CD4-positive, alpha-beta T cell (primary cell): ENCODE data around the gene DCAF8L2. TPM values are rescaled to one million over a fixed set of nuclear protein-coding genes. Genes with fewer than 3 reads are reported as not detected.

ENCODE experiments used
- ATAC-seq: fragments of 200-7000 bp; cut with Tn5 transposase; one replicate; pipeline ENCODE4 v1.10.0; 2022; ENCODE audit warnings: mild to moderate bottlenecking; ENCODE audit not compliant: poor library complexity
- CTCF ChIA-PET: fragments of 350-600 bp; sonication (Branson Sonifier 250); formaldehyde crosslinking; loops from one replicate; lab custom pipeline; 2021; ENCODE audit warnings: antibody characterized with exemption, inconsistent platforms; lab: Charles Lee
- POLR2A ChIA-PET: fragments of 350-600 bp; sonication (Branson Sonifier 250); formaldehyde crosslinking; loops from one replicate; lab custom pipeline; 2021; ENCODE audit warnings: antibody characterized with exemption, inconsistent platforms; lab: Charles Lee
- DNase-seq, 14 experiments: peaks; one replicate each; pipeline ENCODE4 v3.0.0-alpha.2; 2013 to 2020; ENCODE audit warnings: mixed read lengths in 2 of 14
- H3K27ac ChIP-seq, 2 donors: one replicate each; pipeline versions ENCODE4 v1.5.1 to v1.7.0; 2013; ENCODE audit warnings: low read length in 2 of 2, low read depth in 1 of 2, mild to moderate bottlenecking in 1 of 2
- H3K27me3 ChIP-seq, 2 experiments: 1 replicate in 1 of 2; 2 replicates in 1 of 2; pipeline versions ENCODE4 v1.6.1 to v1.7.0; 2013; ENCODE audit warnings: low read length in 2 of 2, control low read depth in 1 of 2, mild to moderate bottlenecking in 1 of 2, moderate library complexity in 1 of 2; ENCODE audit not compliant: insufficient read depth in 2 of 2, control insufficient read depth in 1 of 2
- H3K36me3 ChIP-seq: one replicate; pipeline ENCODE4 v1.6.1; 2013; ENCODE audit warnings: low read length, control low read depth; ENCODE audit not compliant: insufficient read depth
- H3K4me1 ChIP-seq: one replicate; pipeline ENCODE4 v1.6.1; 2013; ENCODE audit warnings: low read length, control low read depth; ENCODE audit not compliant: insufficient read depth
- H3K4me3 ChIP-seq: one replicate; pipeline ENCODE4 v1.5.1; 2013; ENCODE audit warnings: mild to moderate bottlenecking, low read length, moderate library complexity
- H3K9me3 ChIP-seq, 2 experiments: 1 replicate in 1 of 2; 2 replicates in 1 of 2; pipeline versions ENCODE4 v1.6.1 to v1.7.0; 2013; ENCODE audit warnings: low read length in 2 of 2, mild to moderate bottlenecking in 2 of 2, control low read depth in 1 of 2, moderate library complexity in 1 of 2; ENCODE audit not compliant: control insufficient read depth in 1 of 2, insufficient read depth in 1 of 2
- H3K27ac Mint-ChIP-seq: one replicate; pipeline ENCODE4 v1.8.0; 2020; ENCODE audit warnings: mixed read lengths
- H3K27me3 Mint-ChIP-seq: one replicate; pipeline ENCODE4 v1.8.0; 2021; ENCODE audit warnings: mixed read lengths
- H3K36me3 Mint-ChIP-seq: one replicate; pipeline ENCODE4 v1.8.0; 2021; ENCODE audit warnings: low read depth, mixed read lengths
- H3K4me1 Mint-ChIP-seq: one replicate; pipeline ENCODE4 v1.8.0; 2021; ENCODE audit warnings: low read depth, mixed read lengths
- H3K4me3 Mint-ChIP-seq: one replicate; pipeline ENCODE4 v1.8.0; 2020; ENCODE audit warnings: mild to moderate bottlenecking, mixed read lengths
- H3K9me3 Mint-ChIP-seq: one replicate; pipeline ENCODE4 v1.8.0; 2020; ENCODE audit warnings: mixed read lengths
- CTCF ChIP-seq: fragments of 200-600 bp; IDR thresholded peaks from one replicate; pipeline ENCODE4 v1.8.0; 2022; ENCODE audit warnings: antibody characterized with exemption, mild to moderate bottlenecking
- intact Hi-C, 2 experiments: fragments of 100-400 bp; cut with DNase I in 1 of 2; cut with micrococcal nuclease in 1 of 2; formaldehyde crosslinking; loops; one replicate each; pipeline versions ENCODE4 v1.15.1 to v1.9.0; 2023 to 2025; cut with DNase I, micrococcal nuclease
- total RNA-seq, 174 experiments: library from RNA in 2 of 174; stranded (reverse) in 2 of 174; gene quantifications; one replicate each; pipeline ENCODE4 v1.2.3 and lab custom pipeline; 2021 to 2026

DCAF8L2 gene
- total RNA-seq, 2 experiments from 2014 or later: not detected

- Histone ChIP-seq H3K27me3 (no peaks in the 10 kb centered on the region), H3K4me1 (no peaks in the 10 kb centered on the region), H3K36me3 (no peaks in the 10 kb centered on the region), H3K4me3 (no peak overlapping the region), H3K27ac (no peak overlapping the region), H3K9me3 (no peaks in the 10 kb centered on the region)
- intact Hi-C loops: no loop called here
- DNase-seq (no peak), ATAC-seq (no peak)
- no peaks in the 10 kb centered on the region for H3K36me3 Mint-ChIP-seq
- no peaks in the 10 kb centered on the region for H3K4me1 Mint-ChIP-seq
- no peaks in the 10 kb centered on the region for H3K9me3 Mint-ChIP-seq
- H3K27ac Mint-ChIP-seq: no peak overlapping the region
- no peak for TF ChIP-seq CTCF
- H3K27me3 Mint-ChIP-seq: no peaks in the 10 kb centered on the region
- ChIA-PET CTCF (no interaction called here), POLR2A (no interaction called here)
- no peak overlapping the region for H3K4me3 Mint-ChIP-seq
Measured at GRCh38 chrX:27797575-27797974, 207.4 kb downstream of the DCAF8L2 start.

Other genes starting within 250 kb of the DCAF8L2 start
- not detected for gene PPP4R3C, start 127.0 kb upstream of the DCAF8L2 start, total RNA-seq
- not detected for gene MAGEB10, start 217.6 kb downstream of the DCAF8L2 start, total RNA-seq